Measurements from ENCODE around the gene CYSLTR2. TPM values are rescaled to one million over a fixed set of nuclear protein-coding genes. Genes with fewer than 3 reads are reported as not detected.

CYSLTR2 gene
- total and polyA plus RNA-seq, 2 experiments from 2014 or later, result 5.1 to 22.2 TPM

- Histone ChIP-seq H2AFZ (no peak overlapping the region), H3K27ac (no peak overlapping the region), H3K4me2 (no peak overlapping the region), H3K9me2 (replicated peaks; ENCODE audit: insufficient read depth) (no peaks in the 10 kb centered on the region), H3K4me3 (no peak overlapping the region), H4K20me1 (ENCODE audit: insufficient read depth, poor library complexity, severe bottlenecking) (no peaks in the 10 kb centered on the region), H3K79me2 (no peaks in the 10 kb centered on the region), H3K9me3 (ENCODE audit: low read depth) (no peaks in the 10 kb centered on the region), H3K36me3 (replicated peaks; ENCODE audit: insufficient read depth, low read depth) (no peaks in the 10 kb centered on the region), H3K27me3 (no peaks in the 10 kb centered on the region), H3K4me1 (ENCODE audit: insufficient read depth) (no peaks in the 10 kb centered on the region)
- TF ChIP-seq EZH2 (IDR thresholded peaks at IDR 0.05; ENCODE audit: borderline replicate concordance) (no peak), CTCF (IDR thresholded peaks at IDR 0.05; ENCODE audit: poor library complexity) (no peak), EZH2phosphoT487 (IDR thresholded peaks at IDR 0.05; ENCODE audit: low read depth, severe bottlenecking, unreplicated experiment) (no peak)
- 65% methylated on average over 2 of the region's 2 CpGs for WGBS (ENCODE audit: low lambda C conversion rate, missing lambda C conversion rate)
- DNase-seq (ENCODE audit: low spot score), result no peak
Measured at GRCh38 chr13:48741377-48741776, 87.6 kb downstream of the CYSLTR2 start.

- H3K4me2 ChIP-seq, result no peak overlapping the region
- H3K9me3 ChIP-seq (ENCODE audit: low read depth), result no peaks in the 10 kb centered on the region
- no peak overlapping the region for H2AFZ ChIP-seq
- no peaks in the 10 kb centered on the region for H3K9me2 ChIP-seq (replicated peaks; ENCODE audit: insufficient read depth)
- H3K4me1 ChIP-seq (ENCODE audit: insufficient read depth), result peaks cover 7% of the 10 kb centered on the region
- H3K27me3 ChIP-seq, result no peaks in the 10 kb centered on the region
- H3K27ac ChIP-seq, result no peak overlapping the region
- H3K79me2 ChIP-seq, result no peaks in the 10 kb centered on the region
- DNase-seq (ENCODE audit: low spot score), result no peak
- H3K4me3 ChIP-seq, result no peak overlapping the region
- WGBS (ENCODE audit: low lambda C conversion rate, missing lambda C conversion rate), result 86% methylated on average over 1 of the region's 1 CpG
- no peak for TF ChIP-seq EZH2phosphoT487 (IDR thresholded peaks at IDR 0.05; ENCODE audit: low read depth, severe bottlenecking, unreplicated experiment)
- TF ChIP-seq CTCF (IDR thresholded peaks at IDR 0.05; ENCODE audit: poor library complexity), result no peak
- TF ChIP-seq EZH2 (IDR thresholded peaks at IDR 0.05; ENCODE audit: borderline replicate concordance), result no peak
- no peaks in the 10 kb centered on the region for H4K20me1 ChIP-seq (ENCODE audit: insufficient read depth, poor library complexity, severe bottlenecking)
- H3K36me3 ChIP-seq (replicated peaks; ENCODE audit: insufficient read depth, low read depth), result no peaks in the 10 kb centered on the region
Measured at GRCh38 chr13:48746821-48747220, 93.1 kb downstream of the CYSLTR2 start.

GRCh38 chr13:48748681-48749080 lies 95.0 kb downstream of the CYSLTR2 start:
- Histone ChIP-seq H2AFZ (no peak overlapping the region), H3K27ac (peak overlapping the region; percentile 39), H3K9me3 (ENCODE audit: low read depth) (no peaks in the 10 kb centered on the region)

More at GRCh38 chr13:48748681-48749080, 95.0 kb downstream of the CYSLTR2 start:
- Histone ChIP-seq H3K4me2 (no peak overlapping the region), H4K20me1 (ENCODE audit: insufficient read depth, poor library complexity, severe bottlenecking) (no peaks in the 10 kb centered on the region), H3K36me3 (replicated peaks; ENCODE audit: insufficient read depth, low read depth) (no peaks in the 10 kb centered on the region), H3K4me1 (ENCODE audit: insufficient read depth) (peaks cover 7% of the 10 kb centered on the region), H3K27me3 (no peaks in the 10 kb centered on the region), H3K9me2 (replicated peaks; ENCODE audit: insufficient read depth) (no peaks in the 10 kb centered on the region), H3K79me2 (no peaks in the 10 kb centered on the region), H3K4me3 (no peak overlapping the region)
- TF ChIP-seq EZH2 (IDR thresholded peaks at IDR 0.05; ENCODE audit: borderline replicate concordance) (no peak), CTCF (IDR thresholded peaks at IDR 0.05; ENCODE audit: poor library complexity) (no peak), EZH2phosphoT487 (IDR thresholded peaks at IDR 0.05; ENCODE audit: low read depth, severe bottlenecking, unreplicated experiment) (no peak)
- WGBS (ENCODE audit: low lambda C conversion rate, missing lambda C conversion rate), result 93% methylated on average over 2 of the region's 2 CpGs
- no peak for DNase-seq (ENCODE audit: low spot score)
